HepG2 (cell line): ENCODE results near the gene MEGF11. TPM values are rescaled to one million over a fixed set of nuclear protein-coding genes. Genes with fewer than 3 reads are reported as not detected.

Experiments
- ATAC-seq: fragments of 200-7000 bp; cut with Tn5 transposase; 3 replicates; pipeline ENCODE4 v1.9.1; 2020; ENCODE audit warnings: mild to moderate bottlenecking, moderate library complexity
- BruUV-seq: library from RNA; stranded (reverse); fragments of 400-500 nt; replicated peaks from 2 replicates; lab custom pipeline; 2021; lab: Mats Ljungman, UMichigan
- CTCF ChIA-PET: fragments of 300-600 bp; formaldehyde crosslinking; extraction: SDS; loops from one replicate; lab custom pipeline; 2021; ENCODE audit warnings: low total read pairs, inconsistent platforms, low intra/inter-chr PET ratio; lab: Yijun Ruan, JAX
- POLR2A ChIA-PET: fragments of 350-600 bp; sonication (Branson Sonifier 250); formaldehyde crosslinking; loops from one replicate; lab custom pipeline; 2020; ENCODE audit warnings: antibody characterized with exemption, inconsistent platforms; lab: Yijun Ruan, JAX
- DNase-seq: peaks from one replicate; pipeline ENCODE4 v3.0.0-alpha.2; 2015; ENCODE audit warnings: low spot score
- FAIRE-seq: peaks from 3 replicates; lab custom pipeline; 2011; peaks lifted over from hg19 to GRCh38; lab: Jason Lieb, UNC
- H2AFZ ChIP-seq: one replicate; pipeline ENCODE4 v1.6.1; 2011; ENCODE audit warnings: low read length, inconsistent platforms
- H3K27ac ChIP-seq: fragments of 300-600 bp; 3 replicates; pipeline ENCODE4 v1.8.0; 2011; ENCODE audit warnings: mixed run types, mild to moderate bottlenecking, mixed read lengths, low read length, inconsistent platforms; ENCODE audit not compliant: insufficient read depth; ENCODE audit errors: extremely low read length
- H3K27me3 ChIP-seq, 2 experiments: fragments of 200-600 bp in 1 of 2; 2 replicates in 1 of 2; 3 replicates in 1 of 2; pipeline versions ENCODE4 v1.6.0 to v1.8.0; 2011; ENCODE audit warnings: low read length in 2 of 2, mild to moderate bottlenecking in 2 of 2, moderate library complexity in 2 of 2, inconsistent platforms in 1 of 2; ENCODE audit not compliant: insufficient read depth in 2 of 2, control insufficient read depth in 1 of 2
- H3K36me3 ChIP-seq, 2 experiments: fragments of 200-600 bp in 1 of 2; replicated peaks in 1 of 2; 2 replicates in 1 of 2; 3 replicates in 1 of 2; pipeline versions ENCODE4 v1.5.1 to v1.8.0; 2011; ENCODE audit warnings: low read length in 2 of 2, inconsistent platforms in 1 of 2; ENCODE audit not compliant: insufficient read depth in 2 of 2, control insufficient read depth in 1 of 2
- H3K4me1 ChIP-seq: 2 replicates; pipeline ENCODE4 v1.5.1; 2012; ENCODE audit warnings: low read length, inconsistent platforms; ENCODE audit not compliant: insufficient read depth
- H3K4me2 ChIP-seq: 2 replicates; pipeline ENCODE4 v1.6.0; 2011; ENCODE audit warnings: low read depth, low read length, inconsistent platforms
- H3K4me3 ChIP-seq, 3 experiments: fragments of 200-600 bp in 1 of 3; sonication (generic), shearing (Covaris generic) in 1 of 3; replicated peaks in 1 of 3; 2 replicates each; pipeline ENCODE4 v1.5.1; 2011 to 2016; ENCODE audit warnings: low read length in 3 of 3, inconsistent platforms in 2 of 3, low read depth in 2 of 3, mild to moderate bottlenecking in 2 of 3, control low read depth in 1 of 3, mixed read lengths in 1 of 3; ENCODE audit not compliant: insufficient read depth in 1 of 3
- H3K79me2 ChIP-seq: one replicate; pipeline ENCODE4 v1.6.1; 2011; ENCODE audit warnings: low read length, inconsistent platforms; ENCODE audit not compliant: insufficient read depth
- H3K9ac ChIP-seq: 2 replicates; pipeline ENCODE4 v1.6.0; 2011; ENCODE audit warnings: mild to moderate bottlenecking, low read depth, low read length, inconsistent platforms; ENCODE audit not compliant: insufficient read depth
- H3K9me3 ChIP-seq: 2 replicates; pipeline ENCODE4 v1.5.1; 2012; ENCODE audit warnings: mild to moderate bottlenecking, low read length
- H4K20me1 ChIP-seq: 2 replicates; pipeline ENCODE4 v1.6.0; 2011; ENCODE audit warnings: inconsistent platforms, mild to moderate bottlenecking, low read length, moderate library complexity; ENCODE audit not compliant: insufficient read depth
- ADNP ChIP-seq: sonication (generic); formaldehyde crosslinking; IDR thresholded peaks from 2 replicates; pipeline ENCODE4 v1.4.0; 2020; ENCODE audit warnings: missing genetic modification reagents
- HHEX ChIP-seq: IDR thresholded peaks from 2 replicates; pipeline ENCODE4 v1.6.1; 2016; ENCODE audit warnings: control low read depth
- MIXL1 ChIP-seq: IDR thresholded peaks from 2 replicates; pipeline ENCODE4 v1.6.1; 2016
- NFKB2 ChIP-seq: sonication (generic); formaldehyde crosslinking; IDR thresholded peaks from 2 replicates; pipeline ENCODE4 v1.4.0; 2020; ENCODE audit warnings: missing genetic modification reagents, borderline replicate concordance
- SIN3A ChIP-seq: IDR thresholded peaks from 2 replicates; pipeline ENCODE4 v1.6.1; 2011; ENCODE audit warnings: low read depth, mild to moderate bottlenecking, control low read depth, low read length, borderline replicate concordance
- ZNF234 ChIP-seq: sonication (generic); formaldehyde crosslinking; conservative IDR thresholded peaks from 2 replicates; pipeline ENCODE4 v1.5.1; 2020; ENCODE audit warnings: mild to moderate bottlenecking, missing genetic modification reagents
- ZNF546 ChIP-seq: sonication (generic); formaldehyde crosslinking; conservative IDR thresholded peaks from 2 replicates; pipeline ENCODE4 v1.8.1; 2023; ENCODE audit warnings: mild to moderate bottlenecking, missing genetic modification reagents
- ZNF615 ChIP-seq: sonication (generic); formaldehyde crosslinking; IDR thresholded peaks from 2 replicates; pipeline ENCODE4 v1.5.0; 2020; ENCODE audit warnings: mild to moderate bottlenecking, missing genetic modification reagents, borderline replicate concordance
- WGBS: methylation state at CpG from one replicate; pipeline ENCODE4 v1.1.6; 2017; ENCODE audit warnings: low lambda C conversion rate; 5-methylcytosine and 5-hydroxymethylcytosine counted together
- in situ Hi-C: cut with HindIII; loops from 2 replicates; pipeline ENCODE4 v1.10.0; 2017; ENCODE audit warnings: low pct_unique_long_range_greater_than_20kb; ENCODE audit not compliant: extremely low pct_ligation_motif_present
- intact Hi-C: fragments of 100-400 bp; cut with micrococcal nuclease; formaldehyde crosslinking; loops from one replicate; pipeline ENCODE4 v1.10.0; 2022; ENCODE audit not compliant: unreplicated experiment
- polyA plus RNA-seq, 8 experiments: library from polyadenylated mRNA; depleted of rRNA in 3 of 8; stranded (reverse) in 7 of 8; unstranded in 1 of 8; fragments of >200 nt; fragmentation: Illumina TruSeq in 4 of 8; extraction: Trizol in 4 of 8; gene quantifications; 2 replicates each; pipeline versions ENCODE4 v1.2.1 to v1.2.3, GENCODE V29; 2011 to 2016; ENCODE audit warnings: low read depth in 4 of 8, missing spikeins in 1 of 8, mixed read lengths in 1 of 8; ENCODE audit not compliant: insufficient read depth in 1 of 8
- total RNA-seq, 5 experiments: library from RNA; depleted of rRNA; stranded (reverse); fragments of >200 nt; fragmentation: Illumina TruSeq; extraction: Trizol; gene quantifications; 2 replicates each; pipeline ENCODE4 v1.2.3, GENCODE V29; 2016; ENCODE audit warnings: low read depth in 1 of 5
- TF ChIP-seq, protein P1 (sequence below): IDR thresholded peaks from 2 replicates; pipeline ENCODE4 v1.6.1; 2012; ENCODE audit warnings: low read depth, low read length, improper control_type of control experiment
- TF ChIP-seq, protein P2 (sequence below): sonication (generic); formaldehyde crosslinking; IDR thresholded peaks from 2 replicates; pipeline ENCODE4 v1.9.0; 2021; ENCODE audit warnings: mild to moderate bottlenecking, missing genetic modification reagents
- TF ChIP-seq, protein P3 (sequence below): sonication (generic); formaldehyde crosslinking; IDR thresholded peaks from 2 replicates; pipeline ENCODE4 v1.8.0; 2022; ENCODE audit warnings: missing genetic modification reagents, low read depth, mild to moderate bottlenecking, borderline replicate concordance
- TF ChIP-seq, protein P4 (sequence below): sonication (generic); formaldehyde crosslinking; conservative IDR thresholded peaks from 2 replicates; pipeline ENCODE4 v1.4.0; 2020; ENCODE audit warnings: missing genetic modification reagents
- TF ChIP-seq, protein P5 (sequence below), 2 experiments: sonication (generic) in 1 of 2; formaldehyde crosslinking in 1 of 2; IDR thresholded peaks; 2 replicates each; pipeline versions ENCODE4 v1.5.1 to v1.6.1; 2011 to 2020; ENCODE audit warnings: borderline replicate concordance in 1 of 2, low read depth in 1 of 2, low read length in 1 of 2, mild to moderate bottlenecking in 1 of 2, missing genetic modification reagents in 1 of 2, moderate library complexity in 1 of 2

Gene MEGF11
- total and polyA plus RNA-seq, 2 of the 13 experiments (the other 11 are each of a cell fraction or from before 2014, with no cell fraction given): not detected

DNA sequence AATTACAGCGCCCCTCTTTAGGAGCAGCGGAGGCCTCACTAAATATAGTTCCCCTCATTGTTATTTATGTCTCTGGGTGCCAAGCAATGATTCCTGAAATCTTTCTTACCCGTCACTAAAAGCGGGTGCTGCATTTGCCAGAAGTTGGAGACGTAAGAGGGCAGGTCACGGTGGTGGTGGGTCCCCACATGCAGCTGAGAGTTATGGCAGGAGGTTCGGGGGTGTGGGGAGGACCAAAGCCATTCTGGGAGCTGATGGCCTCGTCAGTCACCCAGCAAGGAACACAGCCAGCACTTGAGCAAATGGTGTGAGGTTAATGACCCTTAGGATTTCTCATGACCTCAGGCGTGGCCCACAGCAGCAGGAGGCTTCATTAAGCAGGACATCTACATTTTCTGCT lies 255.1 kb downstream of the MEGF11 start:
- H3K4me1 ChIP-seq: no peaks in the 10 kb centered on the region
- intact Hi-C loops: no loop called here
- no peak for DNase-seq
- CTCF ChIA-PET: no interaction called here
- H2AFZ ChIP-seq: no peak overlapping the region
- H3K4me2 ChIP-seq: no peak overlapping the region
- H3K27ac ChIP-seq: no peak overlapping the region
- H3K9me3 ChIP-seq: no peaks in the 10 kb centered on the region
- H3K79me2 ChIP-seq: no peaks in the 10 kb centered on the region
- POLR2A ChIA-PET: no interaction called here
- H3K36me3 ChIP-seq: no peaks in the 10 kb centered on the region
- peaks cover 2 to 4% of the 10 kb centered on the region in 2 experiments; a peak in 3 of 5 replicates for H3K27me3 ChIP-seq
- ATAC-seq: no peak
- H3K9ac ChIP-seq: no peak overlapping the region
- H3K4me3 ChIP-seq: no peak overlapping the region
- no TSS peak for BruUV-seq
- in situ Hi-C loops: no loop called here
- FAIRE-seq: no peak
- 0 out of 2 replicates have a peak, but pooled peaks cover 3% of the 10 kb centered on the region for H4K20me1 ChIP-seq
- WGBS: 24% methylated on average over 3 of the region's 9 CpGs
- TF ChIP-seq NFKB2 (no peak), ADNP (no peak), ZNF546 (CRISPR knock-in tag) (no peak), ZNF234 (no peak), SIN3A (no peak), MIXL1 (no peak), HHEX (CRISPR knock-in tag) (no peak), ZNF615 (CRISPR knock-in tag) (no peak)
- TF ChIP-seq, protein P1, sequence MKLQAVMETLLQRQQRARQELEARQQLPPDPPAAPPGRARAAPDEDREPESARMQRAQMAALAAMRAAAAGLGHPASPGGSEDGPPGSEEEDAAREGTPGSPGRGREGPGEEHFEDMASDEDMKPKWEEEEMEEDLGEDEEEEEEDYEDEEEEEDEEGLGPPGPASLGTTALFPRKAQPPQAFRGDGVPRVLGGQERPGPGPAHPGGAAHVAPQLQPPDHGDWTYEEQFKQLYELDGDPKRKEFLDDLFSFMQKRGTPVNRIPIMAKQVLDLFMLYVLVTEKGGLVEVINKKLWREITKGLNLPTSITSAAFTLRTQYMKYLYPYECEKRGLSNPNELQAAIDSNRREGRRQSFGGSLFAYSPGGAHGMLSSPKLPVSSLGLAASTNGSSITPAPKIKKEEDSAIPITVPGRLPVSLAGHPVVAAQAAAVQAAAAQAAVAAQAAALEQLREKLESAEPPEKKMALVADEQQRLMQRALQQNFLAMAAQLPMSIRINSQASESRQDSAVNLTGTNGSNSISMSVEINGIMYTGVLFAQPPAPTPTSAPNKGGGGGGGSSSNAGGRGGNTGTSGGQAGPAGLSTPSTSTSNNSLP: no peak
- TF ChIP-seq, protein P2, sequence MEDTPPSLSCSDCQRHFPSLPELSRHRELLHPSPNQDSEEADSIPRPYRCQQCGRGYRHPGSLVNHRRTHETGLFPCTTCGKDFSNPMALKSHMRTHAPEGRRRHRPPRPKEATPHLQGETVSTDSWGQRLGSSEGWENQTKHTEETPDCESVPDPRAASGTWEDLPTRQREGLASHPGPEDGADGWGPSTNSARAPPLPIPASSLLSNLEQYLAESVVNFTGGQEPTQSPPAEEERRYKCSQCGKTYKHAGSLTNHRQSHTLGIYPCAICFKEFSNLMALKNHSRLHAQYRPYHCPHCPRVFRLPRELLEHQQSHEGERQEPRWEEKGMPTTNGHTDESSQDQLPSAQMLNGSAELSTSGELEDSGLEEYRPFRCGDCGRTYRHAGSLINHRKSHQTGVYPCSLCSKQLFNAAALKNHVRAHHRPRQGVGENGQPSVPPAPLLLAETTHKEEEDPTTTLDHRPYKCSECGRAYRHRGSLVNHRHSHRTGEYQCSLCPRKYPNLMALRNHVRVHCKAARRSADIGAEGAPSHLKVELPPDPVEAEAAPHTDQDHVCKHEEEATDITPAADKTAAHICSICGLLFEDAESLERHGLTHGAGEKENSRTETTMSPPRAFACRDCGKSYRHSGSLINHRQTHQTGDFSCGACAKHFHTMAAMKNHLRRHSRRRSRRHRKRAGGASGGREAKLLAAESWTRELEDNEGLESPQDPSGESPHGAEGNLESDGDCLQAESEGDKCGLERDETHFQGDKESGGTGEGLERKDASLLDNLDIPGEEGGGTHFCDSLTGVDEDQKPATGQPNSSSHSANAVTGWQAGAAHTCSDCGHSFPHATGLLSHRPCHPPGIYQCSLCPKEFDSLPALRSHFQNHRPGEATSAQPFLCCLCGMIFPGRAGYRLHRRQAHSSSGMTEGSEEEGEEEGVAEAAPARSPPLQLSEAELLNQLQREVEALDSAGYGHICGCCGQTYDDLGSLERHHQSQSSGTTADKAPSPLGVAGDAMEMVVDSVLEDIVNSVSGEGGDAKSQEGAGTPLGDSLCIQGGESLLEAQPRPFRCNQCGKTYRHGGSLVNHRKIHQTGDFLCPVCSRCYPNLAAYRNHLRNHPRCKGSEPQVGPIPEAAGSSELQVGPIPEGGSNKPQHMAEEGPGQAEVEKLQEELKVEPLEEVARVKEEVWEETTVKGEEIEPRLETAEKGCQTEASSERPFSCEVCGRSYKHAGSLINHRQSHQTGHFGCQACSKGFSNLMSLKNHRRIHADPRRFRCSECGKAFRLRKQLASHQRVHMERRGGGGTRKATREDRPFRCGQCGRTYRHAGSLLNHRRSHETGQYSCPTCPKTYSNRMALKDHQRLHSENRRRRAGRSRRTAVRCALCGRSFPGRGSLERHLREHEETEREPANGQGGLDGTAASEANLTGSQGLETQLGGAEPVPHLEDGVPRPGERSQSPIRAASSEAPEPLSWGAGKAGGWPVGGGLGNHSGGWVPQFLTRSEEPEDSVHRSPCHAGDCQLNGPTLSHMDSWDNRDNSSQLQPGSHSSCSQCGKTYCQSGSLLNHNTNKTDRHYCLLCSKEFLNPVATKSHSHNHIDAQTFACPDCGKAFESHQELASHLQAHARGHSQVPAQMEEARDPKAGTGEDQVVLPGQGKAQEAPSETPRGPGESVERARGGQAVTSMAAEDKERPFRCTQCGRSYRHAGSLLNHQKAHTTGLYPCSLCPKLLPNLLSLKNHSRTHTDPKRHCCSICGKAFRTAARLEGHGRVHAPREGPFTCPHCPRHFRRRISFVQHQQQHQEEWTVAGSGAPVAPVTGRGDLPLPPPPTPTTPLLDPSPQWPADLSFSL (CRISPR knock-in tag): no peak
- TF ChIP-seq, protein P3, sequence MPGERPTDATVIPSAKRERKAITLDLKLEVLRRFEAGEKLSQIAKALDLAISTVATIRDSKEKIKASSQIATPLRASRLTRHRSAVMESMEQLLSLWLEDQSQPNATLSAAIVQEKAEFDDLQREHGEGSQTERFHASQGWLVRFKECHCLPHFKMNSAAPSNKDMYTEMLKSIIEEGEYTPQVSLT (CRISPR knock-in tag): no peak
- TF ChIP-seq, protein P4, sequence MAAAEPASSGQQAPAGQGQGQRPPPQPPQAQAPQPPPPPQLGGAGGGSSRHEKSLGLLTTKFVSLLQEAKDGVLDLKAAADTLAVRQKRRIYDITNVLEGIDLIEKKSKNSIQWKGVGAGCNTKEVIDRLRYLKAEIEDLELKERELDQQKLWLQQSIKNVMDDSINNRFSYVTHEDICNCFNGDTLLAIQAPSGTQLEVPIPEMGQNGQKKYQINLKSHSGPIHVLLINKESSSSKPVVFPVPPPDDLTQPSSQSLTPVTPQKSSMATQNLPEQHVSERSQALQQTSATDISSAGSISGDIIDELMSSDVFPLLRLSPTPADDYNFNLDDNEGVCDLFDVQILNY (CRISPR knock-in tag): no peak
- TF ChIP-seq, protein P5, sequence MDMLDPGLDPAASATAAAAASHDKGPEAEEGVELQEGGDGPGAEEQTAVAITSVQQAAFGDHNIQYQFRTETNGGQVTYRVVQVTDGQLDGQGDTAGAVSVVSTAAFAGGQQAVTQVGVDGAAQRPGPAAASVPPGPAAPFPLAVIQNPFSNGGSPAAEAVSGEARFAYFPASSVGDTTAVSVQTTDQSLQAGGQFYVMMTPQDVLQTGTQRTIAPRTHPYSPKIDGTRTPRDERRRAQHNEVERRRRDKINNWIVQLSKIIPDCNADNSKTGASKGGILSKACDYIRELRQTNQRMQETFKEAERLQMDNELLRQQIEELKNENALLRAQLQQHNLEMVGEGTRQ (IDR thresholded peaks at IDR 0.05; ENCODE audit: low read depth, low read length): no peak
- TF ChIP-seq, protein P5 (CRISPR knock-in tag; IDR thresholded peaks at IDR 0.05; ENCODE audit: borderline replicate concordance): no peak
